Left cardiac atrium (tissue), 4 donors: ENCODE measurements around the gene PPP1R3C. TPM values are rescaled to one million over a fixed set of nuclear protein-coding genes. Genes with fewer than 3 reads are reported as not detected.

Experiments used
- ATAC-seq, 2 donors: fragments of 200-7000 bp; cut with Tn5 transposase; one replicate each; pipeline ENCODE4 v1.9.1; 2020; ENCODE audit warnings: mild to moderate bottlenecking in 2 of 2, moderate library complexity in 2 of 2
- DNase-seq: peaks from one replicate; pipeline ENCODE4 v3.0.0-alpha.2; 2020
- intact Hi-C, 2 donors: fragments of 100-400 bp; cut with DNase I; formaldehyde crosslinking; loops; one replicate each; pipeline versions ENCODE4 v1.14.1 to v1.15.1; 2022 to 2023
- total RNA-seq, 2 donors: library from RNA; stranded (reverse); fragmentation: NEBNext Ultra II Directional; extraction: Animal tissue kit (Norgen Biotek cat#: 25700); gene quantifications; one replicate each; pipeline ENCODE4 v1.2.1, GENCODE V29; 2021
- donor health status: DM: no; HTN: yes; CAD: no.
- donor health status: DM: no; HTN: yes; CAD: no; lungs with severe emphysema.
- donor health status: DM: yes; HTN: yes; CAD: no.
- donor health status: Dilated cardiomyopathy.

The PPP1R3C gene
- total RNA-seq, 2 donors from 2014 or later = 173 to 184 TPM

DNA sequence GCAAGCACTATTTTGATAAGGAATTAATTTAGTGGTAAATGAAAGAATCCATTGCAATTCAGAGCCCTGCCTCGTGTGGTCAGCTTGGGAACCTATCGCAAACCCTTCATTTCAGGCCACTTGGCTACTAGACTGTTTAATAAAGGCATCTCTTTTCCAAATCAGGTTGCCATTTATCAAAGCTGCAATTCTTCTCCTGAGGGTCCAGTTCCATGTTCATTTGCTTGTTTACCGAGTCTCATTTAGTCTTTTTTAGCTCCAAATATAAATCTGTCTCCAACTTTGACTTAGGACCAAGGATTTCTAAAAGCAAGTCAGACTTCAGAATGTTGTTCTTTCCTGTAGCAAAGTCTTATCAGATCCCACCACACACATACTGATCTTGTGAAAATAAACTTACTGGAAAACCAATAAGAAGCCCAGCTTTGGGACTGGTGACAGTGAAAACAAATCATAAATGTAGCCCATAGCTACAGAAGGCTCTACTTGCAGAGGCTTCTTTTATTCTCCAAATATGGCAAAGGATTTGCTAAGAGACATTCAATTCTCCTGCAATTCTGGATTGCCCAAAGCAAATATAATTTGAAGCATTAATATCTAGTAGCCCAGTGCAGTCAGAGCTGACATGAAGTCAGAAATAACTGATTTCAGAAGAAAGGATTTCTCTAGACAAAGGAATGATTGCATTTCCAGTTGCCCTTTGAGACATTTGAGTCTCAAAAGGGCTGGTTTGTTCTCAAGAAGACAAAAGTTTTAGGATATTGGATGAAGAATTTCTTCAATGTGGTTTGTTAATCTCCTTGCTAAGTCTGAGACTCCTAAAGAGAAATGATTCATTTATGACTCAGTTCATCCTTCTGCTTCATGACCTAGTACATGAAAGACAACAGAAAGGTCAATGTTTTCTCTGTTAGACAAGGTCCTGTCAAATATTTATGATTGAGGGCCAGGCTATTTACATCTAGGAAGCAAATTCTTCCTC is 28.0 kb downstream of the PPP1R3C start:
- no peak for DNase-seq
- ATAC-seq = no peak
- intact Hi-C loops = no loop called here

DNA sequence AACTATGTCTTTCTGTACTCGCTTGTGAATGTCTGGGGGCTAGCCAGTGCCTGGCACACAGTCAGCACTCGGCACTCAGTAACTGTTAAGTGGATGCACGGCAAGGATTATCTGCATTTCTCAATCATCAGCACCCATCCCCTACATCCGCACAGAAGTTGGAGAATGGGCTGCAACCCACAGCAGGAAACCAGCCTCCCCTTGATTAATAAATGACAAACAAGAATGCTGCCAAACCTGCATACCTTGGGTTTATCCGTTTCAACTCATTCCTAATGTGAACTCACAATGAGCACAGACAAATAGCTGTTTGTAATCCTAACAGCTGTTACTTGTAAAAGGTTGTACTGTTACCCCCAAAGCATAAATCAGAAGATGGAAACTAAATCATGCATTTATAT is 28.9 kb downstream of the PPP1R3C start:
- no peak for DNase-seq
- intact Hi-C loops = no loop called here
- ATAC-seq = no peak

DNA sequence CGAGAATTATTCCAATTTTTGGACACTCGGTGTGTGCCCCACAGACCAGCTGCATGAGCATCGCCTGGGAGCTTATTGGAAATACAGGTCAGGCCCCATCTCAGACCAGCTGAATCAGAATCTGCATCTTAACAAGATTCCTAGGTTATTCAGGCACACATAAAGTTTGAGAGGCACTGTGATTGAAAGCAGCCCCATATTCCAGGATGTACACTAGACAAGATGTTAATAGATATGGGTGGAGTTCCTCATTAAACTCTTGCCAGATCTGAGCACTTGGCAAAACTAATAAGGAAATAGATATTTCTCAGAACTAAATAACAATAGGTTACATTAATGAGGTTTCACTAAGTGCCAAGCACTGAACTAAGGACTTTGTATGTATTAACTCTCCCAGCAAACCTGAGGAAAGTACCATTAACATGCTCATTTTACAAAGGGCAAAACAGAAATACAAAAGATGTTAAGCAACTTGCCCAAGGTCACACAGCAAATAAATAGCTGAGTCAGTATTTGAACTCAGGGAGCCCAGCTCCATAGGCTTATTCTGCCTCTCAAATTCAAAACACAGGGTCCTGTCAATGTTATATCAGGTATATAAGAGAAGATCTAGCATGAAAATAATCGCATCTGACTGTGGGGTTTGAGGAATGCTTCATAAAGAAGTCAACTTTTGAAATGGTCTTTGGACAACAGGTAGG is 29.9 kb downstream of the PPP1R3C start:
- ATAC-seq (no peak), DNase-seq (no peak)
- intact Hi-C loops = no loop called here

DNA sequence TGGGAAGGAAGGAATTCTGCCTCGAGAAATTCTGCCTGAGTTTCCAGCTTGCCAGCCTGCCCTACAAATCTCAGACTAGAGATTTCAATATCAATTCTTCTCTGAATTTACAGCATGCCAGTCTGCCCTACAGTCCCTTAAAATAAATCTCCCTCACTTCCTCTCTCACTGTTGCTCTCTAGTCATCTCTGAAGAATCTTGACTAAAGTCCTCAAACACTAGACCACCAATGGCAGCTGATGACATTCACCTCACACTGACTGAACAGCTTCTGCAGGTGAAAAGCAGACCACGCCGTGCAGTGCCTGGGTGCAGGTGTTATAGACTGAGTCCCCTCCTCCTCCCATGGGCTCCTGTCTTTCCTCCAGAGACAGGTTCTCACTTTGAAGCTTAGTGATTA is 30.4 kb downstream of the PPP1R3C start:
- intact Hi-C loops = no loop called here
- ATAC-seq = no peak
- DNase-seq = no peak

DNA sequence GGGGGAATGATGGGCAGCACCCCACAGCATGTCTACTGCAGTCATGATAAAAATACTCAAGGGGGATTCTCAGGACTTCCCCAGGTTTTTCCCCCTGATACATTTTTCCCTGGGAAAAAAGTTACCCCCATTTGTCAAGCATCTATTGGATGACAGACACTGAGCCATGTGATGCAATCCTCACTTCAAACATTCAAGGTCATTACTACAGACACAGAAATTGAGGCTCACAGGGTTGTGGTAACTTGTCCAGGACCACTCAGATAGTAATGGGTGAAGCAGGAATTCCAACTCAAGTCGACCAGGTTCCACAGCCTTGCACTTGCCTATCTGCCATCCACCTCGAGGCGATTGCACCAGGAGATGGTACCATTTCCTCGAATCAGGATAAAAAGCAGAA is 31.7 kb downstream of the PPP1R3C start:
- intact Hi-C loops = no loop called here
- ATAC-seq (no peak), DNase-seq (no peak)

DNA sequence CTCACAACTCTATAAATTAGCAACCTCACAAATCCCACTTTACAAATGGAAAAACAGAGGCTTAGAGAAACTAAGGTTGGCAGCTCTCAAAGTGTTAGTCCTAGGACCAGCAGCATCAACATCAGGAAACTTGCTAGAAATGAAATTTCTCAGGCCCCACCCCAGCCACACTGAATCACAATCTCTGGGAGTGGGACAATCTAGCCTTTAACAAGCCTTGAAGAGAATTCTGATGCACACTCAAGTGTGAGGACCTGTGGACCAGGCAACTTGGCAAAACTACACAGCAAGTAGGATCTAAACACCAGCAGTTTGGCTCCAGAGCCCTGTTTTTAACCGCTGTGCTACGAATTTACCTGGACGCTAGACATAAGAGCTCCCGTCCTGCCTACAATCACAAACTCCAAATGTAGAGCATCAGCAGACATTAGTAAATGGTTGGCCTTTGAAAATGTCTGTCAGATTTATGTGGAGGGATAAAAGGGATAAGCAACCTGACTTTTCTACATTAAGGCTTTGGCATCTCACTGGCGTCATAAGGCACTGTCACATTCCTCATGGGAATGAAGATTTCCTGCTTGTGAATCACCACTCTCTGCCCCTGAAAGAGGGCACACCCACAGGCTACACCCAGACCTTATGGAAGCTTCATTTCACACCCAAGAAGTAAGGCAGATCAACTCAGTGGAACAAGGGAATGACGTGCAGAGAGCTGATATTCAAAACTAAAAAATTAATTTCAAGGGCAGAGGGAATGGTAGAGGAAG is 34.5 kb downstream of the PPP1R3C start:
- peak in 1 of 2 donors; percentile 72 for ATAC-seq
- intact Hi-C loops = no loop called here
- DNase-seq = no peak

DNA sequence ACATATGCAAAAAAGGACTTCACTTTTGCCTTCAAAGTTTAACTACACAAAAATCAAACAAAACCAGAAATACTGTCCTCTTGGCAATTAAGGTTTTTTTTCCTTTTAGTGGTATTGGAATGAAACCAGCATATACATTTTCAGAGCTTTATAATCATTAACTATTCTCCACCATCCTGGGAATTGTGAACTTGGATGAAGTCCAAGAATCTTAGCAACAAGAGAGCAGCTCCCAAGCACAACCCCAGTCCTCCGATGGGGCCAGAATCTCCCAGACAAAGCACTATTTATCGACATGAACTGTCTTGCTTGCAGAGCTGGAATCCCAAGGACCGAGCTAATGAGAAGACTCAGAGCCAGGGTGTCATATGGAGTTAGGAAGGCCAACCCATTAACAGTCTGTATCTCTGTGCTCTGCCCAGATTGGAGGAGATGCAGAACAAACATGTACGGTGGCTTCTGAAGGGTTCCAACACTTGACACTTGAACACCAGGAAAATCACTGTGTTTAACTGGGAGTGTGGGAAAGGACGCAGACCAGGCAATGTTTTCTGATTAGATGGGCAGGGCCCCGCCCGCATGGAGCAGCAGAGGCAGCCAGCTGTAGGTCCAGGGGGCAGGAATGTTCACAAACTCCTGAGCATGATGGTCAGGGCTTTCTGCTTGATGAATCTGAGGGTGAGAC is 35.5 kb downstream of the PPP1R3C start:
- DNase-seq (no peak), ATAC-seq (peak; percentile 48 to 52)
- intact Hi-C loops = no loop called here

DNA sequence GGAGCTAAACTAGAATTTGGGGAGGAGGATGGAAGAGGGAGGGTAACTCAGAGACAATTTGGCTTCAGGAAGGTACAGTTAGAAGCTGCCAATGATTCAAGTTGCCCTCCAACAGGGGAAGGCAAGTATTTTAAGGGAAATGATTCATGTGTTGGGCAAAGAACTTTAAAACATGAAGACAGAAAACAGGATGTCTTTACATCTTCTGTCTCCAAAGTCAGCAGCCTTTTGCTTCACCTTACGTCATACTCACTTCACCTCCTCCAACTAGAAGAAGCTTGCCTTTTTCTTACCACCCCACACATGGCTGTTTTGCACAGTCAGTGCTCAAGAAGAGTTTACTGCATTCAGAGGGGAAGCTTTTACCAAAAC is 36.1 kb downstream of the PPP1R3C start:
- DNase-seq (no peak), ATAC-seq (peak in 1 of 2 donors; percentile 69)
- intact Hi-C loops = no loop called here

DNA sequence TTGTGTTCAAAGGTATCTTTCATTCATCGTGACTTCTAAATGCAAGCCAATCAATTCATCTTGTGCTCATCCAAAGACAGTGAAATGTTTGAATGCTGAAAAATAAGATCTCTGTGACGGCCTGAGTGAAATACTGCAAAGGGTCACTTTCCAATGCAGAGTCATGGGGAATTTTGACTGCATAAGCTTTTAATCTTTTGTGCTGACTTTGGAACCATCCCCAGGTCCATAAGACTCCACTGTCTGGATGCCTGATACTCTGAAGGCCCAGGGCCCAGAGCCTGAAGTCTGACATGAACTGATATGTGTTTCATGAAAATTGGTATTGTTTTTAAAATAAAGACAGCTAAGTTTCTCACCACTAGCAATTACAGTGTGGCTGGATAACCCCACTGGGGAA is 39.0 kb downstream of the PPP1R3C start:
- DNase-seq = no peak
- no peak for ATAC-seq
- intact Hi-C loops = loop anchor here in 1 of 2 donors (5.0 kb wide), 1 partner anchor 38 kb away; the partner anchor contains the start of gene PPP1R3C

DNA sequence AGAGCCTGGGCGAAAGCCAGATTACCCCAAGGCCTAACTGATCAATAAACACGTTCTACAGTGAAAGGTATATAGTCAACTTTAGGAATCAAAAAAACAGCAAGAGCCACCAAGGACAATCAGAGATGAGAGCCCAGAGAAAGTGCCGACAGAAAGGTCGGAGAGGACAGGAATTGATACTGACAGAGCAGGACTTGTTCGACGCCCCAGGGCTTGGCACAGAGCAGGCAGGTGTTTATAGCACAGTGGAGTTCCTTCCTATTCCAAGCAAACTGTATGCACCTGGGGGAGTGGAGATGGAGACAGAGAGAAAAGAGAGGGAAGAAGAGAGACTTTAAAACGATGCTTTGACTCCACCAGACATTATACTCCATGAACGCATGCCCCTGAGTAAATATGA is 39.5 kb downstream of the PPP1R3C start:
- intact Hi-C loops = loop anchor here in 1 of 2 donors (5.0 kb wide), 1 partner anchor 39 kb away; the partner anchor contains the start of gene PPP1R3C
- DNase-seq = no peak
- ATAC-seq = no peak

DNA sequence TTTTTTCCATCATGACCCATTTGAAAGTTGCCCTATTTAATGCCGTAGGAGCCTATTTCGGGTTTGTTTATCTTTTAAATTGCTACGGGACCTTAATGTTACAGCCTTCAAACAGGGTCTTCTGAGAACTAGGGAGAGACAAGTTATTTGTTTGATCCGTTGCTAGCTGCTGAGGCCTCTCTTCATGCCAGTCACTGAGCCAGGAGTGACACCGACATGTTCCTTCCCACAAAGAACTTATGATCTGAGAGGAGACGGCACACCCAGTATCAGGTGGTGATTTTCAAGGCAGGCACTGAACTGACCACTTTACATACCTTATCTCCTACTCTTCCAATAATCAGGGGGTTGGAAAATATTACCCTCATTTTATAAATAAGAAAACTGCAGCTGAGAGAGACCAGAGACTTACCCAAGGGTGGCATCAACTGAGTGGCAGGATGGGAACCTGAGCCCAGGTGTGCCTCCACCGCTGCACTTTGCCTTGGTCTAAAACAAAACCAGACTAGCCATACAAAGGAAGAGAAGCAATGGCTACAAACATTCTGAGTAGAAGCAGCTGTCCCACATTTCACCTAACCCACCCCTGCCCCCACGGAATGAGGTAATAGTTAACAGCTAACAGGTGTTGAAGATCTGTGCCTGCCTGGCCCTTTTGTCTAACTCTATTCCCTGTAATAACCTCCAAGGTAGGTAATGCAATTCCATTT is 40.5 kb downstream of the PPP1R3C start:
- ATAC-seq (no peak), DNase-seq (no peak)
- intact Hi-C loops = loop anchor here in 1 of 2 donors (5.0 kb wide), 1 partner anchor 40 kb away; the partner anchor contains the start of gene PPP1R3C

DNA sequence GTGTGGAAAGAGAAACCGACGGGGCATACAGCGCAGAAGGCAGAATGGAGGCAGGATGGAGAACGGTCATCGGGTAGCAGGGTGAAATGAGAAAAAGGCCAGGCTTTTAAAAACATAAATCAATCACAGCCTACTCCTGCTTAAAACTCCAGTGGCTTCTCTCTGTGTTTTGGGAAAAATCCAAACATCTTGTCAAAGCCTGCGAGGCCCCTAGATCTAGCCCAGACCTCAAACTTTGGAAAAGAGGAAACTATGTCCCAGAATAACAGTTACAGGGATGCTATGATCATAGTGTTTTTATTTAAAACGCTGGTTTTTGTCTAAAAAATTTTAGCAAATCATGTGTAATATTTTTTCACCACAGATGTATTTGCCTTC is 41.1 kb downstream of the PPP1R3C start:
- DNase-seq (no peak), ATAC-seq (no peak)
- intact Hi-C loops = loop anchor here in 1 of 2 donors (5.0 kb wide), 1 partner anchor 41 kb away; the partner anchor contains the start of gene PPP1R3C

DNA sequence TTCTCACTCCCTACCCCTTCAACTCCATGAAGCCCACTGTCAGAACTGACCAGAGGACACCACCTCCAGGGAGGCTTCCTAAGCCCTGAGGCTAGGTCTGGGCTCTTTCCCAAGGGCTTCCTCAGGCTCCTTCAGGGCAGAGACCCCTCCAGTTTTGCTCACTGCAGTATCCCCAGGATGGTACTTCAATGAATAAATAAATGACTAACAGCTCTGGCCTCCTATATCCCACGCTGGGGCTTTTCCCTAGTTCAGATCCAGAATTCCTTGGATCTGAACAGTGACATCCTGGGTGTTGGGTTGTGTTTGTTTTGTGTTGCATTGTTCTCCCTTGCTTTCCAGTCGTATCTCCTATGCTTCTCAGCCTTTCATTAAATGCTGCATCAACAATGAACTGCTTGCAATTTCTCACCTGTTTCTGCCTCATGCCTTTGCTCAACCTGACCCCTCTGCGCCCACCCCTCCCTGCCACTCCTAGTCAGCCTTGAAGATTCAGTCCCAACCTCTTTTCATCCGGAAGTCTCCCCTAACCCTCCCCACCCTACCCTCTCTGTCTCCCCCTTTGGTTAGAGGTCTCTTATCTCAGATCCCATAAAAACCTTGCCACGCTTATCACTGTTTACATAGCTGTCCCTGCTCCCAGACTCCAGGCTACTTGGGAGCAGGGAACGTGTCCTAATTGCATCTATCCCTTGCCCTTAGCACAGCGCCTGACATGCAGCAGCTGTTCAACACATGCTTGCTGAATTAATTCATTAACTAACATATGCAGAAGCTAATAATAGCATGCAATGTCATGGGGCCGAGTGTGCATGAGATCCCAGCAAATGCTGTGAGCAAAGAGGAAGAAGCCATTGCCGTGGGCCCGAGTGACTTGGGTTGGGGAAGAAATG is 41.7 kb downstream of the PPP1R3C start:
- DNase-seq = no peak
- peak; percentile 51 to 57 for ATAC-seq
- intact Hi-C loops = loop anchor here in 1 of 2 donors (5.0 kb wide), 1 partner anchor 41 kb away; the partner anchor contains the start of gene PPP1R3C

DNA sequence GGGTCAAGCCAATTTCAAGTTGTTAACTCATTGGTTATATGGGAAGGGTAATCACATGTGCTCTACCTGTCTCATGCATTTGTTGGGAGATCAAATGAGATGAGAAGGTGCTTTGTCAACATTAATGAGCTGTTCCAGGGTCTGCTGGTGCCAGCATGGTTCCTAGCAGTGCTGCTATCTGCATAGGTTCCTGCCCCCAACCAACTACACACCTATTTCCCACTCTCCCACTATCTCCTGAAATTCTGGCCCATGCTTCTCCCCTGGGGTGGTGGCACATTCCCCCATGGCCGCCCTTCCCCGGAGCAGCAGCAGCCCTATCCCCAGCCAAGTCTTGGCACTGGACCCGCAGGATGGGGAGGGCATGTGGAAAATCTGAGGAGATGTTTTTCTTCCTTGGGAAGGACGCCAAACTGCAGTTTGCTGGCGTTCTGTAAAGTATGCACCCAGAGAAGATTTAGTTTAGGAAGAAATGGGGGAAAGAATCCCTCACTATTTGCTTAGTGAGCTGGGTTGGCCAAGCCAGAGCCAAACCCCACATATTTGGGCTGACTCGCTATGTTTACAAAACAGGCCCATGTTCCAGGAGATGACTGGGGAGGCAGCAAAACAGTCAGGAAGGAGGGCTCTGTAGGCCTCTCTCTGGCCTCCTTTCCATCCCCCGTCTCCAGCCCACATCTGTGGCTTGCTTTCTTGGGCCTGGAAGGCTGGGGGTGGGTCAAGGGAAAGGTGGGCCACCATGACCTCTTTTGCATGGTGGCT is 42.5 kb downstream of the PPP1R3C start:
- ATAC-seq (peak; percentile 41 to 58), DNase-seq (peak; percentile 77)
- intact Hi-C loops = loop anchor here in 1 of 2 donors (5.0 kb wide), 1 partner anchor 42 kb away; the partner anchor contains the start of gene PPP1R3C

DNA sequence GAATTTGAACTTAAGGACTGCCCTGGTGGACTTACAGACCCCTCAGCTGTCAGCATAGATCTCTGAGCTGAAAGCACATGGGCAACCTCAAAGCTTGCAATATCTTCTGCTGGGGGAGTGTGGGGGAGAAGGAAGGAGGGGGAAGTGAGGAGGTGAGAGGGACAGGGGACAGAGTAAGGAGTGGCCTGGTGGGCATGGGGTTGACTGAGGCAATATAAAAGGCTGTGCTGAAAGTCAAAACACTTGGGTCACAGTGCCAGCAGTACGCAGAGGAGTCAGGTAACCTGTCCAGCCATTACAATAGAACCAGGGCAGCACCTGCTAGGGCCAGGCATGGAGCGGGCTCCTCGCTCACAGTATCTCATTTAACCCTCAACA is 43.2 kb downstream of the PPP1R3C start:
- intact Hi-C loops = loop anchor here in 1 of 2 donors (5.0 kb wide), 1 partner anchor 43 kb away; the partner anchor contains the start of gene PPP1R3C

DNA sequence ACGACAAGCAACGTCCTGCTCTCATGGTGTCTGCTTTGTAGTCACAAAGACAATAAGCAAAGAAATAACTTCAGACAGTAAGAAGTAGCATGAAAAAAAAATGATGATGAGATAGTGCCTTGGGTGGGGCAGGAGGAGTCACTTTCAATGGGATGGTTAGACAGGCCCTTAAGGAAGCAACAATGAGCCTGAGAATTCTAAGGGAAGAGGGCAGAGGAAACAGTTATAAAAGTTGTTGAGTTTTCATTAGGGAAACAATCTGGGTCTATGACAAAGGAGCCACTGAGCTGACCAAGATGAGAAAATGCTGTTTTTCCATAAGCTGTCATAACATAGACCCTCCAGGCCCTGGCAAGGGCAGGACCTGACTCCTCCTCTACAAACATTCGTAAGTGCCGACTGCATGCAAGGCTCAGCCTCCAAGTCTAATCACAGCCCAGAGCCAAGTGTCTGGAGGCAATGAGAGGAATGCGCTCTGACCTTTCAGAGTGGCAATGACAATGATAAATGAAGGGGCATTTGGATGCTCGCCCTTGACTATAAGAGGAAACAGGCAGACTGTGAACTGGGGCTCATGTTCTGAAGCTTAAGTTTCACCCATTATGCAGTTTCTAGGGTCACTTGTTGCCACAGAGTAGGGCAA is 43.7 kb downstream of the PPP1R3C start:
- ATAC-seq = peak; percentile 61 to 75
- DNase-seq = peak; percentile 55
- intact Hi-C loops = no loop called here

More for the DNA sequence above, 43.2 kb downstream of the PPP1R3C start:
- DNase-seq = no peak
- ATAC-seq = peak in 1 of 2 donors; percentile 4
